Hepatocyte (in vitro differentiated cells): ENCODE results near the gene EXTL1. TPM values are rescaled to one million over a fixed set of nuclear protein-coding genes. Genes with fewer than 3 reads are reported as not detected.

ENCODE experiments used
- DNase-seq: peaks from one replicate; pipeline ENCODE4 v3.0.0-alpha.2; 2016; ENCODE audit warnings: low spot score
- H2AFZ ChIP-seq: fragments of 200-600 bp; sonication (generic); 2 replicates; pipeline ENCODE4 v1.6.0; 2016; ENCODE audit warnings: antibody characterized with exemption, mild to moderate bottlenecking
- H3K27ac ChIP-seq: fragments of 200-600 bp; sonication (generic); 2 replicates; pipeline ENCODE4 v1.5.1; 2016; ENCODE audit warnings: mild to moderate bottlenecking
- H3K27me3 ChIP-seq: fragments of 200-600 bp; sonication (generic); 2 replicates; pipeline ENCODE4 v1.6.1; 2016
- H3K36me3 ChIP-seq: fragments of 200-600 bp; sonication (generic); replicated peaks from 2 replicates; pipeline ENCODE4 v1.5.1; 2016; ENCODE audit warnings: low read depth; ENCODE audit not compliant: insufficient read depth
- H3K4me1 ChIP-seq: fragments of 200-600 bp; sonication (generic); 2 replicates; pipeline ENCODE4 v1.5.1; 2016; ENCODE audit warnings: mild to moderate bottlenecking, moderate library complexity; ENCODE audit not compliant: insufficient read depth
- H3K4me2 ChIP-seq: fragments of 200-600 bp; sonication (generic); 2 replicates; pipeline ENCODE4 v1.6.0; 2016
- H3K4me3 ChIP-seq: fragments of 200-600 bp; sonication (generic); 2 replicates; pipeline ENCODE4 v1.5.1; 2016; ENCODE audit warnings: mild to moderate bottlenecking
- H3K79me2 ChIP-seq: fragments of 200-600 bp; sonication (generic); 2 replicates; pipeline ENCODE4 v1.6.0; 2017; ENCODE audit warnings: mild to moderate bottlenecking
- H3K9me2 ChIP-seq: fragments of 200-600 bp; sonication (generic); replicated peaks from 2 replicates; pipeline ENCODE4 v1.6.0; 2017; ENCODE audit warnings: mild to moderate bottlenecking; ENCODE audit not compliant: insufficient read depth
- H3K9me3 ChIP-seq: fragments of 200-600 bp; sonication (generic); 2 replicates; pipeline ENCODE4 v1.5.1; 2016; ENCODE audit warnings: low read depth, mild to moderate bottlenecking
- H4K20me1 ChIP-seq: fragments of 200-600 bp; sonication (generic); 2 replicates; pipeline ENCODE4 v1.6.0; 2016; ENCODE audit warnings: mild to moderate bottlenecking; ENCODE audit not compliant: insufficient read depth, poor library complexity, severe bottlenecking
- CTCF ChIP-seq: fragments of 200-600 bp; sonication (generic); IDR thresholded peaks from 2 replicates; pipeline ENCODE4 v1.5.1; 2016; ENCODE audit warnings: antibody characterized with exemption, mild to moderate bottlenecking; ENCODE audit not compliant: poor library complexity
- EZH2 ChIP-seq: fragments of 200-600 bp; sonication (generic); IDR thresholded peaks from 2 replicates; pipeline ENCODE4 v1.6.1; 2016; ENCODE audit warnings: antibody characterized with exemption, mild to moderate bottlenecking, borderline replicate concordance
- EZH2phosphoT487 ChIP-seq: fragments of 200-600 bp; sonication (generic); IDR thresholded peaks from one replicate; pipeline ENCODE4 v1.6.1; 2018; ENCODE audit warnings: antibody characterized with exemption, mild to moderate bottlenecking, low read depth, moderate library complexity; ENCODE audit not compliant: unreplicated experiment, severe bottlenecking
- WGBS: methylation state at CpG from one replicate; pipeline ENCODE4 v1.1.6; 2016; ENCODE audit warnings: low lambda C conversion rate; ENCODE audit errors: missing lambda C conversion rate; 5-methylcytosine and 5-hydroxymethylcytosine counted together
- polyA plus RNA-seq: library from polyadenylated mRNA; unstranded; fragments of >200 nt; fragmentation: Nextera tagmentation; extraction: Ambion mirVana; gene quantifications from 2 replicates; pipeline ENCODE4 v1.2.1, GENCODE V29; 2016
- total RNA-seq: library from RNA; depleted of rRNA; stranded (reverse); fragments of >200 nt; gene quantifications from 2 replicates; pipeline ENCODE4 v1.2.3, GENCODE V29; 2014

EXTL1 gene
- total and polyA plus RNA-seq, 2 experiments from 2014 or later = 0.17 to 1.3 TPM

DNA sequence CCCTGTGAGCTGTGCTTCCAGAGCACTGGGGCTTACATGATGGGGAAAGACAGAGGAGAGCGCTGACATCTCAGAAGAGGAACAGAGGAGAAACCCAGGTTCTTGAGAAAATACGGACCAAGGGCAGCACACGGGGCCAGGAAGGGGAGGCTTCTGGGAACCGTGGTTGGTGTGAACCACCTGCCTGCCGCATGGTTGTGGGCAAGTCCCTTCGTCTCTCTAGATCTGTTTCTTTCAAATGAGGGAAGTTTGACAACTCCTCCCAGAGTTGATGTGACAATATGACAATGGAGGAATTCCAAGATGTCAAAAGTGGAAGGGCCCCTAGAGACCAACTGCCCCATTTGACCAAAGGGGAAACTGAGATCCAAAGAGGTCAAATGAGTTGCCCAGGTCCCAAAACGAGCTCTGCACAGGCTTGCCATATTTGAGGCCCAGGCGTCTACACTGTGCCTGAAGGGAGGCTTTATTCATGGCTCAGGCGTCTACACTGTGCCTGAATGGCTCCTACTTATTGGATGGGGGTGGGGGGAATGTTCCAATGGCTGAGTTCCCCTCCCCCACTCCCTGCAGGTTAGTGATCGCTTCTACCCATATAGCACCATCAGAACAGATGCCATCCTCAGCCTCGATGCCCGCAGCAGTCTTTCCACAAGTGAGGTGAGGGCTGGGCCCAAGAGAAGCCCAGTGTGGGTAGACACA lies 11.2 kb downstream of the EXTL1 start:
- WGBS = 88% methylated on average over 12 of the region's 12 CpGs
- no peak overlapping the region for H3K4me3 ChIP-seq
- no peaks in the 10 kb centered on the region for H3K36me3 ChIP-seq
- H3K27ac ChIP-seq = no peak overlapping the region
- H3K27me3 ChIP-seq = no peaks in the 10 kb centered on the region
- peaks cover 9% of the 10 kb centered on the region for H3K4me1 ChIP-seq
- DNase-seq = no peak
- no peaks in the 10 kb centered on the region for H3K79me2 ChIP-seq
- no peaks in the 10 kb centered on the region for H3K9me2 ChIP-seq
- H4K20me1 ChIP-seq = no peaks in the 10 kb centered on the region
- H2AFZ ChIP-seq = no peak overlapping the region
- H3K9me3 ChIP-seq = no peaks in the 10 kb centered on the region
- TF ChIP-seq EZH2 (no peak), CTCF (no peak), EZH2phosphoT487 (no peak)
- no peak overlapping the region for H3K4me2 ChIP-seq

DNA sequence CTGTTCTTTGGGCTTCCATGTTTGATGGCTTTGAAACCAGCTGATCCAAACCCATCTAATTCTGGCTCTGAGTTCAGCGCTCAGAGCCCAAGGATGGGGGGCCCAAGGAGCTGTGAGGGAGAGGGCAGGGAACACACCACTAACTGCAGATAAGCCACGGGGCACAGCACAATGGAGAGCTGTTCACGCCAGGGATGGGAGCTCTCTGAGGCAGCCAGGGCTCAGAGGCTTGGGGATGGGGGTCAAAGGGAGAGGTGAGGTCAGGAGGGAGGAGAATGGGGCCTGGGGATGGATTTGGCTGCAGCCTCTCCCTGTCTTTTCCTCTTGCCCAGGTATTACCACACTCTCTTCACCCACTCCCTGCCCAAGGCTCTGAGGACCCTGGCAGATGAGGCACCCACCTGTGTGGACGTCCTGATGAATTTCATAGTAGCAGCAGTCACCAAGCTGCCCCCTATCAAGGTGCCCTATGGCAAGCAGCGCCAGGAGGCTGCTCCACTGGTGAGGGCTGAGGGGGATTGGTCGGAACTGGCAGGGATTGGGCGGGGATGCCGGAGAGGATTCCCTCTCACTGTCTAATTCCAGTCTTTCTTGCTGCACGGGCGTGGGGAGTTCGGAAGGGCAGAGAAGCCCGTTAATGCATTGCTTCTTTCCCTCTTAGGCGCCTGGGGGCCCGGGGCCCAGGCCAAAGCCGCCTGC lies 13.1 kb downstream of the EXTL1 start:
- H3K9me3 ChIP-seq = no peaks in the 10 kb centered on the region

DNA sequence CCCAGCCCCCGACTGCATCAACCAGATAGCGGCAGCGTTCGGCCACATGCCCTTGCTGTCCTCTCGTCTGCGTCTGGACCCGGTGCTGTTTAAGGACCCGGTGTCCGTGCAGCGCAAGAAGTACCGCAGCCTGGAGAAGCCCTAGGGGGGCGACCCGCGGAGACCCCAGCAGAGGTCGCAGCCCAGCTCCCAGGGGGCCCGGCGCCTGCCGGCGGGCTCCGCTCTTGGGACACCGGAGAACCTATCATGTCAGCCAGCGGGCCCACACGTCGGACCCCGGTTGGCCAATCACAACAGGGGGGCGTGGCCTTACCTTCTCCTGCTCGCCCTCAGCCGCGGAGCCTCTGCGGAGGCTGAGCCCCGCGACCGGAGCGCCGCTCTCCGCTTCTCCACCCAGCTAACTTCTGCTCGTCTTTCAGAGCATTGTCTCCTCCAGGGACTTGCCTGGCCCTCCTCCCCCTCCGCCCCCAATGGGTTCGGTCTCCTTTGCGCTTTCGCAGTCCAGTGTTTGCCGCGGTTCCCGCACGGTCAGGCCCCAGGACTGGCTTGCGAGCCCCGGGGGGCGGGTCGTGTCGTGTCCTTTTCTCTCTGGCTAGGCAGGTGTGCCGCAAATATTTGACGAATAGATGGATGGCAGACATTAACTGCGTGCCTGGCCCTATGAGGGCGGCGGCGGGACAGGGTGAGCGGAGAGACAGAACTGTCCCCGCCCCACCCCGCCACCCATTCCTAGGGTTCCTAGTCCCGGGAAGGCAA lies 13.8 kb downstream of the EXTL1 start:
- Histone ChIP-seq H2AFZ (peak overlapping the region; percentile 75), H3K9me3 (no peaks in the 10 kb centered on the region), H3K79me2 (no peaks in the 10 kb centered on the region), H4K20me1 (no peaks in the 10 kb centered on the region), H3K4me1 (peaks cover 9% of the 10 kb centered on the region), H3K36me3 (no peaks in the 10 kb centered on the region), H3K27ac (peak overlapping the region; percentile 95), H3K9me2 (no peaks in the 10 kb centered on the region), H3K4me2 (peak overlapping the region; percentile 99), H3K27me3 (no peaks in the 10 kb centered on the region), H3K4me3 (peak overlapping the region; percentile 98)
- WGBS = under 1% methylated on average over 59 of the region's 60 CpGs
- TF ChIP-seq CTCF (no peak), EZH2phosphoT487 (no peak), EZH2 (no peak)
- peak; percentile 98 for DNase-seq

More for the DNA sequence above, 13.1 kb downstream of the EXTL1 start:
- no peaks in the 10 kb centered on the region for H3K36me3 ChIP-seq
- 17% methylated on average over 15 of the region's 15 CpGs for WGBS
- no peaks in the 10 kb centered on the region for H4K20me1 ChIP-seq
- no peak for DNase-seq
- H3K9me2 ChIP-seq = no peaks in the 10 kb centered on the region
- H3K27me3 ChIP-seq = no peaks in the 10 kb centered on the region
- peak overlapping the region; percentile 99 for H3K4me2 ChIP-seq
- TF ChIP-seq EZH2phosphoT487 (no peak), CTCF (no peak), EZH2 (no peak)
- peak overlapping the region; percentile 75 for H2AFZ ChIP-seq
- no peaks in the 10 kb centered on the region for H3K79me2 ChIP-seq
- H3K27ac ChIP-seq = no peak overlapping the region
- H3K4me3 ChIP-seq = peak overlapping the region; percentile 98
- peaks cover 9% of the 10 kb centered on the region for H3K4me1 ChIP-seq
